Activated CD8-positive, alpha-beta T cell treated with anti-CD3 and anti-CD28 coated beads for 36 hours (primary cell): ENCODE measurements around the gene TRAF2. TPM values are rescaled to one million over a fixed set of nuclear protein-coding genes. Genes with fewer than 3 reads are reported as not detected.
"Not testable (repeated sequence)": the region's sequence is repeated elsewhere in the genome, so short reads cannot be mapped to it uniquely, and the experiment has no call there.

Source experiments
- ATAC-seq: fragments of 200-7000 bp; cut with Tn5 transposase; one replicate; pipeline ENCODE4 v1.10.0; 2021; ENCODE audit warnings: mild to moderate bottlenecking, moderate library complexity
- CTCF ChIA-PET: fragments of 350-600 bp; sonication (Branson Sonifier 250); formaldehyde crosslinking; loops from one replicate; lab custom pipeline; 2021; ENCODE audit warnings: antibody characterized with exemption; lab: Charles Lee
- POLR2A ChIA-PET: fragments of 350-600 bp; sonication (Branson Sonifier 250); formaldehyde crosslinking; loops from one replicate; lab custom pipeline; 2021; ENCODE audit warnings: antibody characterized with exemption; lab: Charles Lee
- DNase-seq: peaks from one replicate; pipeline ENCODE4 v3.0.0-alpha.2; 2020
- H3K27ac Mint-ChIP-seq: one replicate; pipeline ENCODE4 v1.8.0; 2021; ENCODE audit warnings: mild to moderate bottlenecking, mixed read lengths
- H3K27me3 Mint-ChIP-seq: one replicate; pipeline ENCODE4 v1.8.0; 2021; ENCODE audit warnings: mixed read lengths
- H3K36me3 Mint-ChIP-seq: one replicate; pipeline ENCODE4 v1.8.0; 2021; ENCODE audit warnings: low read depth, mixed read lengths
- H3K4me1 Mint-ChIP-seq: one replicate; pipeline ENCODE4 v1.8.0; 2021; ENCODE audit warnings: low read depth, mixed read lengths
- H3K4me3 Mint-ChIP-seq: one replicate; pipeline ENCODE4 v1.8.0; 2021; ENCODE audit warnings: mild to moderate bottlenecking, moderate library complexity, mixed read lengths
- H3K9me3 Mint-ChIP-seq: one replicate; pipeline ENCODE4 v1.8.0; 2021; ENCODE audit warnings: mixed read lengths
- intact Hi-C: fragments of 100-400 bp; cut with micrococcal nuclease; formaldehyde crosslinking; loops from one replicate; pipeline ENCODE4 v1.10.0; 2022
- total RNA-seq, 2 experiments: library from RNA; stranded (reverse); gene quantifications; one replicate each; pipeline ENCODE4 v1.2.3, GENCODE V29; 2021
- TF ChIP-seq, protein P1 (sequence below): fragments of 200-600 bp; IDR thresholded peaks from one replicate; pipeline ENCODE4 v1.8.0; 2022; ENCODE audit warnings: antibody characterized with exemption, mild to moderate bottlenecking

The TRAF2 gene
- total RNA-seq, 2 experiments from 2014 or later: 34.8 to 40.5 TPM

- intact Hi-C loops: no loop called here
- H3K9me3 Mint-ChIP-seq: peaks cover 3% of the 10 kb centered on the region
- ChIA-PET CTCF (interaction anchor here (1.2 to 1.8 kb wide), 2 partner anchors 25 to 75 kb away, joined by 3 to 5 read pairs; partner anchors contain the start of gene AJM1), POLR2A (interaction anchor here (0.9 to 2.0 kb wide), 3 partner anchors 9 to 14 kb away, joined by 3 to 6 read pairs (median 5); no protein-coding TSS in a partner anchor)
- peaks cover 14% of the 10 kb centered on the region for H3K36me3 Mint-ChIP-seq
- TF ChIP-seq, protein P1, sequence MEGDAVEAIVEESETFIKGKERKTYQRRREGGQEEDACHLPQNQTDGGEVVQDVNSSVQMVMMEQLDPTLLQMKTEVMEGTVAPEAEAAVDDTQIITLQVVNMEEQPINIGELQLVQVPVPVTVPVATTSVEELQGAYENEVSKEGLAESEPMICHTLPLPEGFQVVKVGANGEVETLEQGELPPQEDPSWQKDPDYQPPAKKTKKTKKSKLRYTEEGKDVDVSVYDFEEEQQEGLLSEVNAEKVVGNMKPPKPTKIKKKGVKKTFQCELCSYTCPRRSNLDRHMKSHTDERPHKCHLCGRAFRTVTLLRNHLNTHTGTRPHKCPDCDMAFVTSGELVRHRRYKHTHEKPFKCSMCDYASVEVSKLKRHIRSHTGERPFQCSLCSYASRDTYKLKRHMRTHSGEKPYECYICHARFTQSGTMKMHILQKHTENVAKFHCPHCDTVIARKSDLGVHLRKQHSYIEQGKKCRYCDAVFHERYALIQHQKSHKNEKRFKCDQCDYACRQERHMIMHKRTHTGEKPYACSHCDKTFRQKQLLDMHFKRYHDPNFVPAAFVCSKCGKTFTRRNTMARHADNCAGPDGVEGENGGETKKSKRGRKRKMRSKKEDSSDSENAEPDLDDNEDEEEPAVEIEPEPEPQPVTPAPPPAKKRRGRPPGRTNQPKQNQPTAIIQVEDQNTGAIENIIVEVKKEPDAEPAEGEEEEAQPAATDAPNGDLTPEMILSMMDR: no peak
- DNase-seq (no peak), ATAC-seq (no peak)
- peak overlapping the region; percentile 66 for H3K27ac Mint-ChIP-seq
- H3K4me3 Mint-ChIP-seq: peak overlapping the region; percentile 69
- H3K4me1 Mint-ChIP-seq: peaks cover 10% of the 10 kb centered on the region
- H3K27me3 Mint-ChIP-seq: no peaks in the 10 kb centered on the region
Observed at GRCh38 chr9:136867917-136868316, 18.4 kb upstream of the TRAF2 start.

- H3K27me3 Mint-ChIP-seq: no peaks in the 10 kb centered on the region
- ATAC-seq (no peak), DNase-seq (no peak)
- ChIA-PET CTCF (no interaction called here), POLR2A (interaction anchor here (2.0 kb wide), 1 partner anchor 11 kb away, joined by 9 read pairs; no protein-coding TSS in a partner anchor)
- H3K4me3 Mint-ChIP-seq: peak overlapping the region; percentile 28
- peaks cover 3% of the 10 kb centered on the region for H3K9me3 Mint-ChIP-seq
- intact Hi-C loops: no loop called here
- peaks cover 7% of the 10 kb centered on the region for H3K36me3 Mint-ChIP-seq
- H3K4me1 Mint-ChIP-seq: peaks cover 10% of the 10 kb centered on the region
- TF ChIP-seq, protein P1: no peak
- H3K27ac Mint-ChIP-seq: no peak overlapping the region
Observed at GRCh38 chr9:136868644-136869043, 17.7 kb upstream of the TRAF2 start.

GRCh38 chr9:136869611-136870010 lies 16.7 kb upstream of the TRAF2 start:
- ATAC-seq, H3K27me3 Mint-ChIP-seq, H3K4me1 Mint-ChIP-seq, H3K27ac Mint-ChIP-seq, H3K4me3 Mint-ChIP-seq, intact Hi-C loops, H3K36me3 Mint-ChIP-seq, DNase-seq, H3K9me3 Mint-ChIP-seq: not testable (repeated sequence)
- POLR2A ChIA-PET: interaction anchor here (0.8 to 2.0 kb wide), 4 partner anchors 10 to 122 kb away, joined by 3 to 9 read pairs (median 8); partner anchors contain the start of genes PAXX and TRAF2
- CTCF ChIA-PET: interaction anchor here (0.7 to 1.3 kb wide), 2 partner anchors 12 to 77 kb away, joined by 3 to 4 read pairs; no protein-coding TSS in a partner anchor

- TF ChIP-seq, protein P1: no peak
- ATAC-seq: no peak
- ChIA-PET CTCF (interaction anchor here (0.8 kb wide), 1 partner anchor 9 kb away, joined by 3 read pairs; no protein-coding TSS in a partner anchor), POLR2A (interaction anchor here (0.6 to 1.1 kb wide), 5 partner anchors 13 to 57 kb away, joined by 3 to 8 read pairs (median 3); no protein-coding TSS in a partner anchor)
- no peak for DNase-seq
- H3K27me3 Mint-ChIP-seq: no peaks in the 10 kb centered on the region
- peaks cover under 1% of the 10 kb centered on the region for H3K4me1 Mint-ChIP-seq
- H3K4me3 Mint-ChIP-seq: no peak overlapping the region
- H3K36me3 Mint-ChIP-seq: no peaks in the 10 kb centered on the region
- intact Hi-C loops: no loop called here
- H3K9me3 Mint-ChIP-seq: peaks cover 3% of the 10 kb centered on the region
- H3K27ac Mint-ChIP-seq: no peak overlapping the region
Observed at GRCh38 chr9:136875155-136875554, 11.2 kb upstream of the TRAF2 start.

DNA sequence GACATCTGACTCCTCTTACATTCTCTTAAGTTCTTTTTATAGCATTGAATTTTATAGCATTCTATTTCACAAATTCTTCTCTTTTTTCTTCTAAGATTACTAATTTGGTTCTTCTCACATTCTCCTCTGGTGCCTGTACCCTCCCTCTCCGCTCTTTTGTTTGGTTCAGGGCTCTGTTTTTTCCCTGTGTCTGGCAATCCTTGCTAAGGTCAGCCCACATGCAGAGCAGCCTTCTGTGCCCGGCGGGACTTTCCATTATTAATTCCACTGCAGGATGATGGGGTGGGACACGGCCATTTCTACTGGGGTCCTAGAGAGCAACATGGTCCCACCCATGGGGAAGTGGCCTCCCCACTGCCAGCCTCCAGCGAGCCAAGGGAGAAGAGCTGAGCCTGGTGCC lies 9.8 kb upstream of the TRAF2 start:
- Mint-ChIP-seq H3K36me3 (no peaks in the 10 kb centered on the region), H3K4me1 (peaks cover 12% of the 10 kb centered on the region), H3K27me3 (no peaks in the 10 kb centered on the region), H3K27ac (no peak overlapping the region), H3K4me3 (no peak overlapping the region), H3K9me3 (peaks cover 3% of the 10 kb centered on the region)
- no peak for ATAC-seq
- TF ChIP-seq, protein P1: no peak
- ChIA-PET POLR2A (interaction anchor here (1.1 kb wide), 1 partner anchor 26 kb away, joined by 3 read pairs; no protein-coding TSS in a partner anchor), CTCF (no interaction called here)
- intact Hi-C loops: no loop called here
- DNase-seq: no peak
